ENCODE data around the gene RAPGEF1. TPM values are rescaled to one million over a fixed set of nuclear protein-coding genes. Genes with fewer than 3 reads are reported as not detected.

Gene RAPGEF1
- total and polyA plus RNA-seq, 2 donors (not counting 3 experiments of a cell fraction or from before 2014, with no cell fraction given) = 50.0 to 124 TPM

DNA sequence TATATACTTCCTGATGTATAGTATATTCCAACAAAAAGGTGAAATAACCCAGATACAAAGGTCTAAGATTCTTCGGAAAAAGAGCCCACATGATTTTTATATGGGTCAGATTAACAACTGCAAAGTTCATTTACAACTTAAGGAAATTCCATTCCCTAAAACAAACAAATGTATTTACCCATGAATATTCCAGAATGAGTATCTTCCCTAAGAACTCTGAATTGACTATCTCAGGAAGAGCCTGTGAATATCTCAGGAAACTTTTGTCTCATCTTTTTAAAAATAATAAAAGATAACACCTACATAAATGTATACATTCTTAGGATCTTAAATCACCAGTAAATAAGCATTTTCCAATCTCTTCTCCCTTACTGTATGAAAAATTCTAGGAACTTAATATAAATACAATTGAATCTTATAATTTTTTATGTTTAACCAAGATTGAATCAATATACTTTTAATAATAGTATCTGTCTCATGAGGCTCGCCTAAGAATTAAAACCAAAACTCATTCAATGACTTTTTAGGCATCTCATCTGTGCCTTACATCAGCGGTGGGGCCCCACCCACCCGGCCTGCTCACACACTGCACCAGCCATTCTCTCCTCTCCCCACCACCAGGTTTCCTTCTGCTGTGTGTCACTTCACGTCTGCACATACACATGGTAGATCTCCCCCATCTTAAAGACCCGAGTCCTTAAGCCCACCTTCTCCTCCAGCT is 78.1 kb downstream of the RAPGEF1 start:
- H3K9me1 ChIP-seq (replicated peaks; ENCODE audit: control insufficient read depth, extremely low read depth, insufficient read depth, low read length) = no peaks in the 10 kb centered on the region
- H3K27me3 ChIP-seq (ENCODE audit: control insufficient read depth in 2 of 2, insufficient read depth in 2 of 2, low read length in 2 of 2) = no peaks in the 10 kb centered on the region
- DNase-seq (ENCODE audit: low read depth, low spot score) = peak; percentile 41
- H3K9me3 ChIP-seq (replicated peaks; ENCODE audit: control insufficient read depth, insufficient read depth, low read length) = no peaks in the 10 kb centered on the region
- peak overlapping the region; percentile 8 for H3K4me2 ChIP-seq (ENCODE audit: insufficient read depth, low read length)
- peaks cover 73% of the 10 kb centered on the region for H3K79me2 ChIP-seq (ENCODE audit: control insufficient read depth, insufficient read depth, low read length)
- H2AFZ ChIP-seq (ENCODE audit: low read depth, low read length) = no peak overlapping the region
- FAIRE-seq = no peak
- CTCF ChIA-PET = interaction anchor here (1.4 kb wide), 1 partner anchor 20 kb away, joined by 3 read pairs; no protein-coding TSS in a partner anchor
- no peak overlapping the region for H3K9ac ChIP-seq (replicated peaks; ENCODE audit: extremely low read depth, insufficient read depth, low read length)
- no peaks in the 10 kb centered on the region for H4K20me1 ChIP-seq (replicated peaks; ENCODE audit: control insufficient read depth, extremely low read depth, insufficient read depth, low read length)
- BruUV-seq (replicated peaks) = no TSS peak
- H3K4me3 ChIP-seq (replicated peaks in 1 of 3; ENCODE audit: insufficient read depth in 1 of 3, low read depth in 1 of 3, low read length in 3 of 3) = no peak overlapping the region
- H3K36me3 ChIP-seq (ENCODE audit: control insufficient read depth in 2 of 2, extremely low read depth in 1 of 2, insufficient read depth in 2 of 2, low read length in 2 of 2) = no peaks in the 10 kb centered on the region
- POLR2A ChIA-PET = no interaction called here
- dilution Hi-C loops (cut with MboI; ENCODE audit: extremely low pct_ligation_motif_present, low sequenced_read_pairs) (no loop called here), intact Hi-C loops (cut with micrococcal nuclease) (no loop called here)
- H3K4me1 ChIP-seq (ENCODE audit: control insufficient read depth, extremely low read depth, insufficient read depth, low read length) = peaks cover 56% of the 10 kb centered on the region
- TF ChIP-seq POLR2AphosphoS5 (IDR thresholded peaks at IDR 0.05; ENCODE audit: insufficient read depth, low read depth, low read length) (no peak), MYC (IDR thresholded peaks at IDR 0.05; ENCODE audit: low read depth, low read length) (no peak), EZH2 (IDR thresholded peaks at IDR 0.05; ENCODE audit: borderline replicate concordance, low read depth, low read length, severe bottlenecking) (no peak), GATA2 (IDR thresholded peaks at IDR 0.05; ENCODE audit: insufficient read depth, insufficient read length, low read depth, low read length) (no peak), FOS (IDR thresholded peaks at IDR 0.05; ENCODE audit: borderline replicate concordance, insufficient read depth, low read length) (no peak), POLR2A (IDR thresholded peaks at IDR 0.05; ENCODE audit: low read depth, low read length) (no peak), JUN (IDR thresholded peaks at IDR 0.05; ENCODE audit: borderline replicate concordance, insufficient read depth, insufficient read length, low read depth) (no peak)
- TF ChIP-seq, protein P1, sequence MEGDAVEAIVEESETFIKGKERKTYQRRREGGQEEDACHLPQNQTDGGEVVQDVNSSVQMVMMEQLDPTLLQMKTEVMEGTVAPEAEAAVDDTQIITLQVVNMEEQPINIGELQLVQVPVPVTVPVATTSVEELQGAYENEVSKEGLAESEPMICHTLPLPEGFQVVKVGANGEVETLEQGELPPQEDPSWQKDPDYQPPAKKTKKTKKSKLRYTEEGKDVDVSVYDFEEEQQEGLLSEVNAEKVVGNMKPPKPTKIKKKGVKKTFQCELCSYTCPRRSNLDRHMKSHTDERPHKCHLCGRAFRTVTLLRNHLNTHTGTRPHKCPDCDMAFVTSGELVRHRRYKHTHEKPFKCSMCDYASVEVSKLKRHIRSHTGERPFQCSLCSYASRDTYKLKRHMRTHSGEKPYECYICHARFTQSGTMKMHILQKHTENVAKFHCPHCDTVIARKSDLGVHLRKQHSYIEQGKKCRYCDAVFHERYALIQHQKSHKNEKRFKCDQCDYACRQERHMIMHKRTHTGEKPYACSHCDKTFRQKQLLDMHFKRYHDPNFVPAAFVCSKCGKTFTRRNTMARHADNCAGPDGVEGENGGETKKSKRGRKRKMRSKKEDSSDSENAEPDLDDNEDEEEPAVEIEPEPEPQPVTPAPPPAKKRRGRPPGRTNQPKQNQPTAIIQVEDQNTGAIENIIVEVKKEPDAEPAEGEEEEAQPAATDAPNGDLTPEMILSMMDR (IDR thresholded peaks at IDR 0.05; ENCODE audit: extremely low read depth in 1 of 2, insufficient read depth in 1 of 2, low read depth in 1 of 2, low read length in 2 of 2) = no peak
- TF ChIP-seq, protein P2, sequence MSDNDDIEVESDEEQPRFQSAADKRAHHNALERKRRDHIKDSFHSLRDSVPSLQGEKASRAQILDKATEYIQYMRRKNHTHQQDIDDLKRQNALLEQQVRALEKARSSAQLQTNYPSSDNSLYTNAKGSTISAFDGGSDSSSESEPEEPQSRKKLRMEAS (IDR thresholded peaks at IDR 0.05; ENCODE audit: insufficient read depth, insufficient read length) = no peak
- H3K27ac ChIP-seq (ENCODE audit: insufficient read depth, low read depth, low read length) = peak overlapping the region; percentile 41
